Ascending aorta (tissue), 2 donors: ENCODE results near the gene PRKCB. TPM values are rescaled to one million over a fixed set of nuclear protein-coding genes. Genes with fewer than 3 reads are reported as not detected.

Source experiments
- DNase-seq, 2 donors: peaks; one replicate each; pipeline ENCODE4 v3.0.0-alpha.2; 2019; ENCODE audit warnings: low spot score in 2 of 2
- H3K27ac ChIP-seq, 2 donors: fragments of 200-600 bp; sonication (generic); one replicate each; pipeline ENCODE4 v1.5.1; 2016 to 2017; ENCODE audit warnings: mild to moderate bottlenecking in 1 of 2
- H3K27me3 ChIP-seq: fragments of 200-600 bp; sonication (generic); one replicate; pipeline ENCODE4 v1.5.1; 2017
- H3K36me3 ChIP-seq, 2 donors: fragments of 200-600 bp; sonication (generic); one replicate each; pipeline ENCODE4 v1.5.1; 2016
- H3K4me1 ChIP-seq, 2 donors: fragments of 200-600 bp; sonication (generic); one replicate each; pipeline ENCODE4 v1.5.1; 2016 to 2017; ENCODE audit warnings: mild to moderate bottlenecking in 1 of 2
- H3K4me3 ChIP-seq, 2 donors: fragments of 200-600 bp; sonication (generic); one replicate each; pipeline ENCODE4 v1.5.1; 2016 to 2017; ENCODE audit warnings: mild to moderate bottlenecking in 1 of 2
- H3K9me3 ChIP-seq, 2 donors: fragments of 200-600 bp; sonication (generic); one replicate each; pipeline ENCODE4 v1.5.1; 2016
- intact Hi-C: fragments of 100-400 bp; cut with DNase I; formaldehyde crosslinking; loops from one replicate; pipeline ENCODE4 v1.15.1; 2023
- total RNA-seq: library from RNA; depleted of rRNA; stranded (reverse); fragments of >200 nt; gene quantifications from one replicate; pipeline ENCODE4 v1.1.0, GENCODE V29; 2016
- TF ChIP-seq, protein P1 (sequence below), 3 experiments: fragments of 200-600 bp in 2 of 3; fragments of 450-650 bp in 1 of 3; sonication (generic) in 2 of 3; IDR thresholded peaks; one replicate each; pipeline ENCODE4 v1.5.1; 2016 to 2019; ENCODE audit warnings: antibody characterized with exemption in 3 of 3, mild to moderate bottlenecking in 1 of 3, moderate library complexity in 1 of 3

The PRKCB gene
- total RNA-seq, 1 donor from 2014 or later: 1.2 TPM

DNA sequence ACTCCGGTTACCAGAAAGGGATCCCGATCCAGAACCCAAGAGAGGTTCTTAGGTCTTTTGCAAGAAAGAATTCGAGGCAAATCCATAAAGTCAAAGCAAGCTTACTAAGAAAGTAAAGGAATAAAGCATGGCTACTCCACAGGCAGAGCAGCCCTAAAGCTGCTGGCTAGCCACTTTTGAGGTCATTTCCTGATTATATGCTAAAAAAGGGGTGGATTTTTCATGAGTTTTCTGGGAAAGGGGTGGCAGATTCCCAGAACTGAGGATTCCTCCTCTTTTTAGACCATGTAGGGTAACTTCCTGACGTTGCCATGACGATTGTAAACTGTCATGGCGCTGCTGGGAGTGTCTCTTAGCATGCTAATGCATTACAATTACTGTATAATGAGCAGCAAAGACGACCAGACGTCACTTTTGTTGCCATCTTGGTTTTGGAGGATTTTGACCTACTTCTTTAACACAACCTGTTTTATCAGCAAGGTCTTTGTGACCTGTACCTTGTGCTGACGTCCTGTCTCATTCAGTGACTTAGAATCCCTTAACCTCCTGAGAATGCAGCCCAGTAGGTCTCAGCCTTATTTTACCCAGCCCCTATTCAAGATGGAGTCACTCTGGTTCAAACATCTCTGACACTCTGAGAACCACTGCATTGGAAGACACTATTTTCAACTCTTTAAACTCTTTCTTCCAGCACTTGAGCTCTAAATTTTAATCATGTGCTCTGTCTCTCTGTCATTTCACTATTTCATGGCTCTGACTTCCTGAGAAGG lies 216.7 kb downstream of the PRKCB start:
- Histone ChIP-seq H3K27ac (no peak overlapping the region), H3K4me1 (no peaks in the 10 kb centered on the region), H3K36me3 (no peaks in the 10 kb centered on the region), H3K27me3 (no peaks in the 10 kb centered on the region), H3K9me3 (no peaks in the 10 kb centered on the region), H3K4me3 (no peak overlapping the region)
- intact Hi-C loops: no loop called here
- DNase-seq: no peak
- TF ChIP-seq, protein P1, sequence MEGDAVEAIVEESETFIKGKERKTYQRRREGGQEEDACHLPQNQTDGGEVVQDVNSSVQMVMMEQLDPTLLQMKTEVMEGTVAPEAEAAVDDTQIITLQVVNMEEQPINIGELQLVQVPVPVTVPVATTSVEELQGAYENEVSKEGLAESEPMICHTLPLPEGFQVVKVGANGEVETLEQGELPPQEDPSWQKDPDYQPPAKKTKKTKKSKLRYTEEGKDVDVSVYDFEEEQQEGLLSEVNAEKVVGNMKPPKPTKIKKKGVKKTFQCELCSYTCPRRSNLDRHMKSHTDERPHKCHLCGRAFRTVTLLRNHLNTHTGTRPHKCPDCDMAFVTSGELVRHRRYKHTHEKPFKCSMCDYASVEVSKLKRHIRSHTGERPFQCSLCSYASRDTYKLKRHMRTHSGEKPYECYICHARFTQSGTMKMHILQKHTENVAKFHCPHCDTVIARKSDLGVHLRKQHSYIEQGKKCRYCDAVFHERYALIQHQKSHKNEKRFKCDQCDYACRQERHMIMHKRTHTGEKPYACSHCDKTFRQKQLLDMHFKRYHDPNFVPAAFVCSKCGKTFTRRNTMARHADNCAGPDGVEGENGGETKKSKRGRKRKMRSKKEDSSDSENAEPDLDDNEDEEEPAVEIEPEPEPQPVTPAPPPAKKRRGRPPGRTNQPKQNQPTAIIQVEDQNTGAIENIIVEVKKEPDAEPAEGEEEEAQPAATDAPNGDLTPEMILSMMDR (IDR thresholded peaks at IDR 0.05): no peak

DNA sequence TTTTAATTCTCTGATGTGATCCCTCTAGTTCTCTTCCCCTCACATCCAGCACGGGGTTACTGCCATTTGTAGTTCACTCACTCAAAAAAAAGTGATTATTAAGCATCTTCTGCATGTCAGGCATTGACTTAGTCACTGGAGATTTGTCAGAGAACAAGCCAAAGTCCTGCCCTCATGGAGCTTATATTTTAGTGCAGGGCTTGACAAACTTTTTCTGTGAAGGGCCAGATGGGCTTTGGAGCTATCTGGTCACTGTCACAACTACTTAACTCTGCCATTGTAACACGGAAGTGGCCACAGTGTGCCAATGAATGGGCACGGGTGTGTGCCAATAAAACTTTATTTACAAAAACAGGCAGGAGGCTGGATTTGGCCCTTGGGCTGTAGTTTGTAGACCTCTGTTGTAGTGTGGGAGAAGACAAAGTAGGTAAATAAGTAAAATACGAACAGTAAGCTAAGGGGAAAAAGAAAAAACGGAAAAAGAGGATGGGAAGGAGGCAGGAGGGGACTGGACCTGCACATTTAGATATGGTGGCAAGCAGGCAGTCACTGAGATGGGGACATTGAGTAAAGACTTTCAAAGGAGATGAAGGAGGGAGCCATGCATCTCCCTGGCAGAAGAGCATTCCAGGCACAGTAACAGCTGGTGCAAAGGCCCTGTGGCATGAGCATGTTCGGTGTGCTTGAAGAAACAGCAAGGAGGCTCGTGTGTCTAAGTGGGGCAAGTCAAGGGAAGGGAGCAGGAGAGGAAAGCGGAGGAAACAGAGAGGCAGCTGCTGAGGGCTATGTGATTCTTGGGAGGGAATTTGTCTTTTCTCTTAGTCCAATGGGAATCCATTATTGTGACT lies 217.5 kb downstream of the PRKCB start:
- Histone ChIP-seq H3K27ac (no peak overlapping the region), H3K9me3 (no peaks in the 10 kb centered on the region), H3K4me3 (no peak overlapping the region), H3K36me3 (no peaks in the 10 kb centered on the region), H3K4me1 (no peaks in the 10 kb centered on the region), H3K27me3 (no peaks in the 10 kb centered on the region)
- intact Hi-C loops: no loop called here
- TF ChIP-seq, protein P1 (IDR thresholded peaks at IDR 0.05): no peak
- DNase-seq: no peak

DNA sequence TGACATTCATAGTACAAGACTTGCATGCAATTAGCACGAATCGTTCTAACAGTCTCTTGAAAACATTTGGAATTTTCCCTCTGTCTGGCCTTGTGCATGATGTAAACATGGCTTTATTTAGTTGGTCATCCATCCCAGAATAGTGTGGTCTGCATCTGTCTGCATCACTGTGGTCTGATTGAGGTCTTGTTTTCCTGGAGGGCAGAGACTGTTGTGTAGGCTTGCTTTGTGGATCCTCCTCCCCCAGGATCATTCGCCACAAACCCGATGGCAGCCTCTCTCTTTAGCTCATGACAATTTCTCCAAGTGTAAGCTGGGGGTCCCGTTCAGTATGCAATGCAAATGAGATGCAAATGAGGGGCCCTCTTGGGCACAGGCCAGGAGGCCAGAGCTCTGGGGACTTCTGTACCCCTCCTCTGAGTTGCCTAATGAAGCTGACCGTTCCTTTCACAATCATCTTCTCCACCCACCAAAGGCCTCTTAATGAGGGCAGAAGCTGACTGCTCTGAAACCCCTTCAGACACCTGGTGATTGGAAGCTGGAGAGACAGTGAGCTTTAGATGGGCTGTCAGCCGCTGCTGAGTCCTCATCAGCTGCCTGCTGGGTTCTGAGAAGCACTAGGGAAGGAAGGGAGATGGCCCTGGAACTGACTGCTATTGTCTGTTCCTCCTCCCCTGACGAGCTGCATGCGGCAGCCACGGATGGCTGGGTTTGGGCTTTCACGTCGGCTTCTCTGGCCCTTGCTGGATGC lies 219.1 kb downstream of the PRKCB start:
- Histone ChIP-seq H3K27ac (no peak overlapping the region), H3K9me3 (no peaks in the 10 kb centered on the region), H3K27me3 (no peaks in the 10 kb centered on the region), H3K4me3 (no peak overlapping the region), H3K36me3 (no peaks in the 10 kb centered on the region), H3K4me1 (no peaks in the 10 kb centered on the region)
- DNase-seq: no peak
- TF ChIP-seq, protein P1 (IDR thresholded peaks at IDR 0.05): no peak
- intact Hi-C loops: no loop called here

DNA sequence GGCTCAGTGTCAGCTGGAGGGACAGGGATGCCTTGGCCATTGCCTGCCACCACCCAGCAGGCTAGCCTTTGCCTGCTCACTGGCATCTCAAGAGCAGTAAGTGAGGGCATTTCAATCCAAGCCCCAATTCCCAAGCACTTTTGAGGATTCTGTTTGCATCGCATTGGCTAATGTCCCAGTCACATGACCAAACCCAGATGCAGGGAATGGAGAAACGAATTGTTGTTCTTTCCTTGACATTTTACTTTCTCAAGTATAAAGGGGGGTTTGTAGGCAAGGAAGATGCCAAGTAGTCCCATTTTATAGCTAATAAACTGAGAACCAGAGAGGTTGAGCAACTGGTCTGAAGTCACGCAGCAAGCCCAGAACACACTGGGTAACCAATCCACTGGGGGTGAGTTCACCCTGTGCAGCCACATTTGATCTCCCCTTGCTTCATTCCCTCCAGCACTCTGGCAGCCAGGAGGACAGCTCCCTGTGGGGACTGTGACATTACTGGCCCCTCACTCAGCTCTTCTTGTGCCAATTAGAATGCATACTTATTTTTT lies 226.6 kb downstream of the PRKCB start:
- TF ChIP-seq, protein P1 (IDR thresholded peaks at IDR 0.05): no peak
- peak in 1 of 2 donors; percentile 11 for DNase-seq
- Histone ChIP-seq H3K27ac (no peak overlapping the region), H3K4me1 (no peaks in the 10 kb centered on the region), H3K27me3 (no peaks in the 10 kb centered on the region), H3K9me3 (no peaks in the 10 kb centered on the region), H3K4me3 (no peak overlapping the region), H3K36me3 (no peaks in the 10 kb centered on the region)
- intact Hi-C loops: no loop called here

DNA sequence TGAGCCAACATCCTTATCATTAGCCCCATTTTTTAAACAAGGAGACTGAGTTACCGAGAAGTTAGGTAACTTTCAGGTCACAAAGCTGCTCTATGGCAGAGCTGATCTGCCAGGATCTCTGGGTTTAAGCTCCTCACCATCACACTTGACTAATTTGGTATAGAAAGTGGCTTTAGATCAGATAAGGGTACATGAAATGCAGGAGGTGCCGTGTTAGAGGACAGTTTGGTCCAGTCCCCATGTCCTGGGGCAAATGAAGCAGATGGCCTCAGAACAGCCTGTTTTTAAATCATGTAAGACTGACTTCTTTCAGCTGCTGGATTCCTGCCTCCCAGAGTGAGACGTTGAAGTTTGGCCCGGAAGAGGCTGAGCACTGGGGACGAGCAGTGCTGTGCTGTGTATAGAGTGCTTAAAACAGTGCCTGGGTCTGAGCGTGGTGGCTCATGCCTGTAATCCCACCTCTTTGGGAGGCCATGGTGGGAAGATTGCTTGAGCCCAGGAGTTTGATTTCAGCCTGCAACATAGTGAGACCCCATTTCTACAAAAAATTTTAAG lies 233.3 kb downstream of the PRKCB start:
- TF ChIP-seq, protein P1 (IDR thresholded peaks at IDR 0.05): no peak
- Histone ChIP-seq H3K27me3 (no peaks in the 10 kb centered on the region), H3K4me1 (no peaks in the 10 kb centered on the region), H3K27ac (no peak overlapping the region), H3K36me3 (no peaks in the 10 kb centered on the region), H3K9me3 (no peaks in the 10 kb centered on the region), H3K4me3 (no peak overlapping the region)
- intact Hi-C loops: no loop called here
- peak in 1 of 2 donors; percentile 34 for DNase-seq
